NOMO-1 treated with dmso at 0.1 percent for 144 hours (cell line): ENCODE data around the gene CLN6.
"Not testable (repeated sequence)": the region's sequence is repeated elsewhere in the genome, so short reads cannot be mapped to it uniquely, and the experiment has no call there.

Experiments
- DNase-seq: peaks from one replicate; lab custom pipeline; 2025; ENCODE audit not compliant: unreplicated experiment; lab: John Stamatoyannopoulos, UW

Gene CLN6

GRCh38 chr15:68224108-68224507, 5.4 kb downstream of the CLN6 start:
- no peak for DNase-seq

- no peak for DNase-seq
Measured at GRCh38 chr15:68223171-68223570, 6.4 kb downstream of the CLN6 start.

GRCh38 chr15:68222432-68222743, 7.1 kb downstream of the CLN6 start:
- DNase-seq: not testable (repeated sequence)

- DNase-seq: not testable (repeated sequence)
Measured at GRCh38 chr15:68221530-68222431, 7.7 kb downstream of the CLN6 start.

- DNase-seq: no peak
Measured at GRCh38 chr15:68220967-68221366, 8.6 kb downstream of the CLN6 start.

- no peak for DNase-seq
Measured at GRCh38 chr15:68220489-68220888, 9.0 kb downstream of the CLN6 start.

GRCh38 chr15:68218847-68219798, 10.4 kb downstream of the CLN6 start:
- DNase-seq: no peak

GRCh38 chr15:68218331-68218730, 11.2 kb downstream of the CLN6 start:
- no peak for DNase-seq

- no peak for DNase-seq
Measured at GRCh38 chr15:68217341-68217740, 12.2 kb downstream of the CLN6 start.

GRCh38 chr15:68214838-68215254, 14.7 kb downstream of the CLN6 start:
- DNase-seq: no peak

- no peak for DNase-seq
Measured at GRCh38 chr15:68213991-68214837, 15.3 kb downstream of the CLN6 start.

GRCh38 chr15:68213491-68213845, 16.1 kb downstream of the CLN6 start:
- DNase-seq: not testable (repeated sequence)

GRCh38 chr15:68211656-68212320, 17.7 kb downstream of the CLN6 start:
- no peak for DNase-seq

- DNase-seq: no peak
Measured at GRCh38 chr15:68210821-68211655, 18.5 kb downstream of the CLN6 start.

GRCh38 chr15:68210409-68210756, 19.1 kb downstream of the CLN6 start:
- DNase-seq: no peak

- no peak for DNase-seq
Measured at GRCh38 chr15:68209735-68210408, 19.7 kb downstream of the CLN6 start.

GRCh38 chr15:68209272-68209671, 20.3 kb downstream of the CLN6 start:
- DNase-seq: no peak

GRCh38 chr15:68208636-68209240, 20.8 kb downstream of the CLN6 start:
- no peak for DNase-seq

GRCh38 chr15:68208136-68208535, 21.4 kb downstream of the CLN6 start:
- DNase-seq: no peak
